Metanephros (tissue), 1 donor: ENCODE results near the gene ADGRF4. TPM values are rescaled to one million over a fixed set of nuclear protein-coding genes. Genes with fewer than 3 reads are reported as not detected.

Experiments used
- total RNA-seq: library from RNA; depleted of rRNA; stranded (reverse); fragments of >200 nt; gene quantifications from one replicate; pipeline ENCODE4 v1.2.3, GENCODE V29; 2014

The ADGRF4 gene, protein sequence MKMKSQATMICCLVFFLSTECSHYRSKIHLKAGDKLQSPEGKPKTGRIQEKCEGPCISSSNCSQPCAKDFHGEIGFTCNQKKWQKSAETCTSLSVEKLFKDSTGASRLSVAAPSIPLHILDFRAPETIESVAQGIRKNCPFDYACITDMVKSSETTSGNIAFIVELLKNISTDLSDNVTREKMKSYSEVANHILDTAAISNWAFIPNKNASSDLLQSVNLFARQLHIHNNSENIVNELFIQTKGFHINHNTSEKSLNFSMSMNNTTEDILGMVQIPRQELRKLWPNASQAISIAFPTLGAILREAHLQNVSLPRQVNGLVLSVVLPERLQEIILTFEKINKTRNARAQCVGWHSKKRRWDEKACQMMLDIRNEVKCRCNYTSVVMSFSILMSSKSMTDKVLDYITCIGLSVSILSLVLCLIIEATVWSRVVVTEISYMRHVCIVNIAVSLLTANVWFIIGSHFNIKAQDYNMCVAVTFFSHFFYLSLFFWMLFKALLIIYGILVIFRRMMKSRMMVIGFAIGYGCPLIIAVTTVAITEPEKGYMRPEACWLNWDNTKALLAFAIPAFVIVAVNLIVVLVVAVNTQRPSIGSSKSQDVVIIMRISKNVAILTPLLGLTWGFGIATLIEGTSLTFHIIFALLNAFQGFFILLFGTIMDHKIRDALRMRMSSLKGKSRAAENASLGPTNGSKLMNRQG
- 0.18 TPM for total RNA-seq

DNA sequence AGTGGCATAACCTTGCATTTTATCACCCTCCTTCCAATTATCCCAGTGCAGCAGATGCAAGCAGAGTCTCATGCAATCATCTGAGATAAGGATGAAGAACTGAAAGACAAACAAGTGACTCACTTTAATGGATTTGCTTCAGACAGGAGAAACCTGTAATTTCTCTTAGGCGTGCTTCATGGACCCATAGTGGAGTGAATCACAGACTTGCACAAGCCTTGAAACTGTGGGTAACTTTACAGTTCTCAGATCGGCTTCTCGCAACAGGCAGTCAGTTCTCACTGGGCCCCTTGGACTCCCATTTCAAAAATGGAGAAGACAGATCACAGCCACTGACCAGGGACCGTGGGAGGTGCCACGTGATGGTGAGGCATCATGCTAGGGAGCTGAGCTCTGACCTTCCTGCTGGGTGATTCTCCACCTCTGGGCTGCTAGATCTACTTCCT lies at the start of gene ADGRF4:
TSS of gene ADGRF4 (plus strand) at position 239 of the 446 bp plus-strand sequence. CDS start 8,666 bp downstream, outside the sequence.

Other genes starting within 250 kb of the ADGRF4 start
- 44.4 TPM for gene CD2AP, start 220.8 kb upstream of the ADGRF4 start, total RNA-seq
- gene OPN5, start 83.5 kb downstream of the ADGRF4 start, total RNA-seq = 0.64 TPM